Ureter (tissue), 1 donor: ENCODE measurements around the gene PLCH1. TPM values are rescaled to one million over a fixed set of nuclear protein-coding genes. Genes with fewer than 3 reads are reported as not detected.

Experiments used
- DNase-seq: peaks from one replicate; pipeline ENCODE4 v3.0.0-alpha.2; 2020; ENCODE audit warnings: low spot score
- total RNA-seq: library from RNA; stranded (reverse); gene quantifications from one replicate; pipeline ENCODE4 v1.2.4, GENCODE V29; 2023
- donor health status: DM: yes; HTN: yes; CAD: no.

Gene PLCH1, protein sequence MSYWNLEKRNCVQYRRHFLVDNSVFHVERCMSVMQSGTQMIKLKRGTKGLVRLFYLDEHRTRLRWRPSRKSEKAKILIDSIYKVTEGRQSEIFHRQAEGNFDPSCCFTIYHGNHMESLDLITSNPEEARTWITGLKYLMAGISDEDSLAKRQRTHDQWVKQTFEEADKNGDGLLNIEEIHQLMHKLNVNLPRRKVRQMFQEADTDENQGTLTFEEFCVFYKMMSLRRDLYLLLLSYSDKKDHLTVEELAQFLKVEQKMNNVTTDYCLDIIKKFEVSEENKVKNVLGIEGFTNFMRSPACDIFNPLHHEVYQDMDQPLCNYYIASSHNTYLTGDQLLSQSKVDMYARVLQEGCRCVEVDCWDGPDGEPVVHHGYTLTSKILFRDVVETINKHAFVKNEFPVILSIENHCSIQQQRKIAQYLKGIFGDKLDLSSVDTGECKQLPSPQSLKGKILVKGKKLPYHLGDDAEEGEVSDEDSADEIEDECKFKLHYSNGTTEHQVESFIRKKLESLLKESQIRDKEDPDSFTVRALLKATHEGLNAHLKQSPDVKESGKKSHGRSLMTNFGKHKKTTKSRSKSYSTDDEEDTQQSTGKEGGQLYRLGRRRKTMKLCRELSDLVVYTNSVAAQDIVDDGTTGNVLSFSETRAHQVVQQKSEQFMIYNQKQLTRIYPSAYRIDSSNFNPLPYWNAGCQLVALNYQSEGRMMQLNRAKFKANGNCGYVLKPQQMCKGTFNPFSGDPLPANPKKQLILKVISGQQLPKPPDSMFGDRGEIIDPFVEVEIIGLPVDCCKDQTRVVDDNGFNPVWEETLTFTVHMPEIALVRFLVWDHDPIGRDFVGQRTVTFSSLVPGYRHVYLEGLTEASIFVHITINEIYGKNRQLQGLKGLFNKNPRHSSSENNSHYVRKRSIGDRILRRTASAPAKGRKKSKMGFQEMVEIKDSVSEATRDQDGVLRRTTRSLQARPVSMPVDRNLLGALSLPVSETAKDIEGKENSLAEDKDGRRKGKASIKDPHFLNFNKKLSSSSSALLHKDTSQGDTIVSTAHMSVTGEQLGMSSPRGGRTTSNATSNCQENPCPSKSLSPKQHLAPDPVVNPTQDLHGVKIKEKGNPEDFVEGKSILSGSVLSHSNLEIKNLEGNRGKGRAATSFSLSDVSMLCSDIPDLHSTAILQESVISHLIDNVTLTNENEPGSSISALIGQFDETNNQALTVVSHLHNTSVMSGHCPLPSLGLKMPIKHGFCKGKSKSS (N-terminal part only)
- total RNA-seq, result 7.8 TPM

DNA sequence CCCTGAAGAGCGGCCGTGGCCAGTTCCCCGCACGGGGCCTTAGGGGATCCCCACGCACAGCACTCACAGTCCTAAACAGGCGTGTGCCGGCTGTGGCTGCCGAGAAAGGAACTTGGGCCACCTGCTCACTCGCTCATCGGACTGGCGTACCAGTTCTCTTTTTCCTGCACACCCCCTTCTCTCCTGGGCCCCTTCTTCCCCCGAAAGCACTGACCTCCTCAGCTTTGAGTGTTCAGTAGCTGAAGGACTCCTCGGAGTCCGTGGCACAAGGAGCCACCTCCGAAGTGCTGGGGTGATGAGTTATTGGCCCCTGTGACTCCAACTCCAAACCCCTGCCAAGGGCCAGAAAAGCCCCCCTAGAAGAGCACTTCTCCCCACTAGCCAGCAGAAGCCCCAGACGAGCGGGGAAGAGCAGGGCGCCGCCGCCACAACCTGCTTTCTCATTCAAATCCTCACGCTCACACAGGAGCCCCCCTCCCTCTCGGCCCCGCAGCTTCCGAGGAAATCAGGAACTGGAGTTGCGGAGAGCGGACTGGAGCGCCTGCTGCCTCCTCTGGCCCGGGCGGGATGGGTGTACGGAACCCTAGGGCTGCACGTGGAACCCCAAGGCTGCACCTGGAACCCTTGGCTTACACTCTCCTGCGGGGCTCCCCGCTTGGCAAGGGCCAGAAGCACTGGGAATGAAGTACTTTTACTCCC lies at the start of gene PLCH1:
Gene PLCH1, minus strand, starts transcription at position 446 of the 699 bp plus-strand sequence. CDS start 40,847 bp downstream, outside the sequence.
- peak; percentile 69 for DNase-seq

- no peak for DNase-seq
Observed at GRCh38 chr3:155792532-155792931, 47.7 kb upstream of the PLCH1 start.

DNA sequence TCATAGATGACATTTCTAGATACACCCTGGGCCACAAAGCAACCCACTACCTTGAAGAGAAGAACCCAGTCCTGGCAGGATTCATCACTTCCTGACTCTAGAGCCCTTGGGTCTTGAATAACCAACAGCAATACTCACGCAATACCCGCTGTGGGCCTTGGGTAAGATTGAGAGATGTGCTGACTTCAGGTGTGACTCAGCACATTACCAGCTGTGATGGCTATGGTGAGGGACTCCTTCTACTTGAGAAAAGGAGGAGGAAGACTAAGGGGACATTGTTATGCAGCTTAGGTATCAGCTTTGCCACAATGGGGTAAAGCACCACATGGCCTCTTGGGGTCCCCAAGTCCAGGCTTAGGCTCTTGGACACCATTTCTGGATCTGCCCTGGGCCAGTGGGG lies 46.3 kb upstream of the PLCH1 start:
- no peak for DNase-seq

- DNase-seq, result no peak
Observed at GRCh38 chr3:155790272-155790925, 45.5 kb upstream of the PLCH1 start.

DNA sequence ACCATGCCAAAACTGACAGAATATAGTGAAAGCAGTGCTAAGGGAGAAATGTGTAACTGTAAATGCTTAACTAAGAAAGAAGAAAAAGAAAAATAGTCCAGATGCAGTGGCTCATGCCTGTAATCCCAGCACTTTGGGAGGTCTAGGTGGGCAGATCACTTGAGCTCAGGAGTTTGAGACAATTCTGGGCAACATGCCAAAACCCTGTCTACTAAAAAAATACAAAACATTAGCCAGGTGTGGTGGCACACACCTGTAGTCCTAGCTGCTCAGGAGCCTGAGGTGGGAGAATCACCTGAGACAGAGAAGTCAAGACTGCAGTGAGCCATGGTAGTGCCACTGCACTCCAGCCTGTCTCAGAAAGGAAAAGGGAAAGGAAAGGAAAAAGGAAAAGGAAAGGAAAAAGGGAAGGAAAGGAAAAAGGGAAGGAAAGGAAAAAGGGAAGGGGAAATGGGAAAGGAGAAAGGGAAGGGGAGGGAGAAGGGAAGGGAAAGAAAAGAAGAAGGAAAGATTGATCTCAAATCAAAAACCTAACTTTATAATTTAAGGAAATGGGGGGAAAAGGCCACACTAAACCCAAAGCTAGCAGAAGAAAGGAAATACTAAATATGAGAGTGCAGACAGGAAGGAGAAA lies 40.9 kb upstream of the PLCH1 start:
- DNase-seq, result no peak

DNA sequence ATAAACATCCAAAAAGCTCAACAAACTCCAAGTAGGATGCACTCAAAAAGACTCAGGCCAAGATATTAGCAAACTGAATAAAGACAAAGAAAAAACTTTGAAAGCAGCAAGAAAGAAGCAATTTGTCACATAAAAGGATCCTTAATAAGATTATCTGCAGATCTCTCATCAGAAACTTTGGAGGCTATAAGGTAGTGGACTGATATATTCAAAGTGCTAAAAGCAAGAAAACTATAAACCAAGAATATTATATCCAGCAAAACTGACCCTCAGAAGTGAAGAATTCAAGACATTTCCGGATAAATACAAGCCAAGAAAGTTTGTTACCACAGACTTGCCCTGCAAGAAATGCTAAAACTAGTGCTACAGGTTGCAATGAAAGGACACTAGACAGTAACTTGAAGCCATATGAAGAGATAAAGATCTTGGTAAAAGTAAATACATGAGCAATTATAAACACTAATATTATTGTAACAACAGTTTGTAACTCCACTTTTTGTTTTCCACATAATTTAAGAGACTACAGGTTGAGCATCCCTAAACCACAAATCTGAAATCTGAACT lies 37.6 kb upstream of the PLCH1 start:
- no peak for DNase-seq

DNA sequence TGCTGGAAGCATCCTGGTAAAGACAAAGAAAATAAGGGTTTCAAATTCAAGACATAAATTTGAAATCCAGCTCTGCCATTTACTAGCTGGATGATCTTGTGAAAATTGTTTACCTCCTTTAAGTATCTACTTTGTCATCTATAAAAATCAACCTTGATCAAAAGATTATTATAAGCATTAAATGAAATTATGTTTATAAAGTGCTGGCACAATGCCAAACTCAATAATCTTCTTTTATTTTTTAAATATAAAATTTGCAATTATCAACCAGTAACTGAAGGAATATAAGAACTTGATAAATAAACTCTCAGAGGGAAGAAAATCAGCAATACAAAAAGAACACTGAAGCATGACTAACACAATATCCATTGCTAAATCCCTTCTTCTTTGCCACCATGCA lies 35.4 kb upstream of the PLCH1 start:
- no peak for DNase-seq

- no peak for DNase-seq
Observed at GRCh38 chr3:155778462-155778861, 33.6 kb upstream of the PLCH1 start.

GRCh38 chr3:155772801-155773200 lies 27.9 kb upstream of the PLCH1 start:
- no peak for DNase-seq

DNA sequence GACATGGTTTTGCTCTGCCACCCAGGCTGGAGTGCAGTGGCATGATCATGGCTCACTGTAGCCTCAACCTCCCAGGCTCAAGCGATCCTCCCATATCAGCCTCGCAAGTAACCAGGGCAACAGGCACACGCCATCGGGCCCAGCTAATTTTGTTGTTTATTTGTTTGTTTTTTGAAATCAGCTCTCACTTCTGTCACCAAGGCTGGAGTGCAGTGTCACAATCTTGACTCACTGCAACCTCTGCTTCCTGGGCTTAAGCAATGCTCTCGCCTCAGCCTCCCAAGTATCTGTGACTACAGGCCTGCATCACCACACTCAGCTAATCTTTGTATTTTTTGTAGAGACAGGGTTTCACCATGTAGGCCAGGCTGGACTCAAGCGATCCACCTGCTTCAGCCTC lies 26.3 kb upstream of the PLCH1 start:
- no peak for DNase-seq

GRCh38 chr3:155766206-155766605 lies 21.3 kb upstream of the PLCH1 start:
- DNase-seq, result no peak

DNA sequence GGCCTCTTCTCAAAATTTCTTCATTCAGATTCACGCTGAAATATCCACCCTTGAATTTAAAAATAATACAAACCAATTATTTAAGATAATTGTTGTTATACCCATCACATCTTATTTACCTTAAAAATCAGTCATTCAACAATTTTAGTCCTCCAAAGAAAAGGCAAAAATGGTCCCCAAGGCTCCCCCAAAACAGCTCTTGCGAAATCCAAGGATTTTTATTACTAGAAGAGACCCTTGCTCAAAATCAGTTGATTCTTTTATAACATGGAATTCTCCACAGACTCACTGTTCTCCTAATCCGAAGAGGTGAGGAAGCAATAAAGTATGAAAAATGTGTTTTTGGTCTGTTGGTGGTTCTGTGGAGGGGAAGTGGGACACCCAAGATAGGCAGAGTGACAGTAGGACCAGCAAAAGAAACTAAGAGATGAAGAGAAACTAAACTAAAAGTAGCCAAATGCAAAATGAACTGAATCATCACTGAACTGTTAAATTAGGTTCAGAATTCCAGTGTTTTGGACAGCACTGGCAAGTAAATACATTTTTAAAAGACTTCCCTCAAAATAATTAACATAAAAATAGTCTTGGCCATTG lies 19.1 kb upstream of the PLCH1 start:
- DNase-seq, result no peak

- DNase-seq, result no peak
Observed at GRCh38 chr3:155760653-155761052, 15.8 kb upstream of the PLCH1 start.

DNA sequence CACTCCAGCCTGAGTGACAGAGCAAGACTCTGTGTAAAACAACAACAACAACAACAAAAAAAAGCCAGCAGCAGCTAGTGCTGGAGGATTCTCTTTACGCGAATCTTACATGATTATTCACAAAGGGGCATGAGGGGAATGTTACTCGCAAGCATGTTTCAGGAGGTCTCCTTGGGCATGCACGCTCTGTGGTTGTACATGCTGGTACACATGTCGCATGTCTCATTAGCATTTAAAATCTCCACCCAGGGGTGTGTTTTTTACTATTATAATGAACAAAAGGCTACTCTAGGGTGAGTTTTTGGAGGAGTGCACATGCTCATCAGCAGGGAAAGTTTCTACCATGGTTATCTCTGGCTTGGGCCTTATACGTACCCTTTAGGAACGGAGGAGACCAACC lies 12.7 kb upstream of the PLCH1 start:
- DNase-seq, result no peak

DNA sequence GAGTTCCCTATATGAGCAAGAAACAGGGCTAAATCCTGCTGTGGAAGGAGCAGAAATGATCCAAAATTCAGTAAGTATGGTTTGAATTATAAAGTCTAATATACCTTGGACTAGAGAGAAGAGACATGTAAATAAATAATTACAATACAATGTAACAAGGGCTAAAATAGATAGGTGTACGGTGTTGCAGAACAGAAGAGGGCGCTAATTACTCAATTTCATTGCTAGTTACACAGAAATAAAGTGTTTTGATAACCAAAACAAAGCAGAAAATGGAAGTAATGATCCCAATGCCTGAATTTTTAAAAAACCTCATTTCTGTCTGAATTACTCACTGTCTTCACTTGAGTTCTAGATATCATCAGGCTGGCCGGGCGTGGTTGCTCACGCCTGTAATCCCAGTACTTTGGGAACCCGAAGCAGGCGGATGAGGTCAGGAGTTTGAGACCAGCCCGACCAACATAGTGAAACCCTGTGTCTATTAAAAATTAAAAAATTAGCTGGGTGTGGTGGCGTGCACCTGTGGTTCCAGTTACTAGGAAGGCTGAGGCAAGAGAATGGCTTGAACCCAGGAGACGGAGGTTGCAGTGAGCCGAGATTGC lies 8.3 kb upstream of the PLCH1 start:
- no peak for DNase-seq

DNA sequence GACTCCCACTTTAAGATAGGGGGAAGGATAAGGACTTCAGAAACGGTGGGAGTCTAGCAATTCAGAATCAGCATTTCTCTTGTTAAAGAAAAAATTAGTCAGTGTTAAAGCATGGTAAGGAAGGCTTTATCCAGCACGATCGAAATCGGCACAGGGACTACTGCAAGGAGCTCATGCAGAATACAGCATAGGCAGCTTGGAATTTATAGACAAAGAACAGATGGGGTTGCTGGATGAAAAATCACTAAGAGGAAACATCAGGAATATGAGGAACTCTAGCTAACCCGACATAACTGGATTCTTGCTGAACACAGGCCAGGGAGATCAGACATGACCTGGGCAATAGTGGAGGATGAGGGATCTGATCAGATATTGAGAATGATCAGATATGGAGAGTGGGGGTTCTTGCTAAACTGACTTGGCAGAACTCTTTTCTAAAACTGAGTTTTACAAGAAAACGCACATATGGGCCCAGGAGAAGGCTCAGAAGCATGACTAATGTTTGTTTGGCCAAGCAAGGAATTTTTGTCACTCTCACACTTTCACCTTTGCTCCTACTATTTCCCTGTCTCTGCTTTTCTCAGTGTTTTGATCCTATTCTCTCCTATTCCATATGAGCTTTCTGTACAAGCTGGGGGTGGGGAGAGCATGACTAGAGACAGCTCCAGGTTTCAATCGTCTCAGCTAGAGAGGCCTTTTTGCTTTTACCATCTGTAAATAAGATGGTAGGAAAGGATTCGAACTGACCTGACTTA lies 3.9 kb upstream of the PLCH1 start:
- DNase-seq, result no peak

GRCh38 chr3:155747946-155748290 lies 3.0 kb upstream of the PLCH1 start:
- DNase-seq, result no peak

DNA sequence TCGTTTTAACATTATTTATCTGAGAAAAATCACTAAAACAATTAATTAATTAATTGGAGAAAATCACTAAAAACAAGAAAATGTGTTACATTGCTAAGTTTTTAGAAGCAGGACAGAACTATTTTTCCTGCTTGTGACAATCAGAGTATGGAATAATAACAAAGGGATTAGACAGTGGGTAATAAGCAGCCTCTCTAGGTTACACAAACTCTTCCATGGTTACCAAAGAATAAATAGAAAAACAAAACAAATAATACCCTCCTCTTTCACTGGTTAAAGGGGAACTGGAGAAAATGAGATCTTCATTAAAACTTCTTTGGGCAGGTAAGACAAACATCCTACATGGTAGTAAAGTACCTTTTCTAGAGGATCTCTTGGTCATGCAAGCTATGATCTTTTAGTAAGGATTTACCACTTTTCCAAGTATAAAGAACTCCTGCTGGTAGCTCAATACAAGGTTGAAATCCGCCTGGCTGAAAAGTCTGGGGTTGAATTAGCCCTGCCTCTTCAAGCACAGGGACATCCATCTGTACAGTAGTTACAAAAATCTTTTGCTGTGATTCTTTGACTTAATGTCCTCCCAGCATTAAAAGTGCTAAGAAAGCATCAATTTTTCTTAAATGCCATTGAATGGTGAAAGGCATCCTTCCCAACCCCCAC lies 2.5 kb upstream of the PLCH1 start:
- no peak for DNase-seq
